GM12892 (cell line): Measurements from ENCODE around the gene RALY.

ENCODE experiments used
- POLR2A ChIP-seq: IDR thresholded peaks from 2 replicates; pipeline ENCODE4 v1.6.1; 2011; ENCODE audit warnings: low read depth, low read length, control low read depth
- TAF1 ChIP-seq: IDR thresholded peaks from 2 replicates; pipeline ENCODE4 v1.6.1; 2011; ENCODE audit warnings: low read depth, mild to moderate bottlenecking, control low read depth, low read length, borderline replicate concordance

- TF ChIP-seq TAF1 (no peak), POLR2A (no peak)
Observed at GRCh38 chr20:34127792-34128191, 134.1 kb downstream of the RALY start.
